Measurements from ENCODE around the gene ARHGAP11A.

The ARHGAP11A gene

GRCh38 chr15:32656091-32656490 lies 40.8 kb downstream of the ARHGAP11A start:
- no peak for DNase-seq (ENCODE audit: low read depth)

GRCh38 chr15:32656496-32656895 lies 41.2 kb downstream of the ARHGAP11A start:
- no peak for DNase-seq (ENCODE audit: low read depth)

GRCh38 chr15:32657198-32657883 lies 42.0 kb downstream of the ARHGAP11A start:
- DNase-seq (ENCODE audit: low read depth), result no peak

- DNase-seq (ENCODE audit: low read depth), result no peak
Measured at GRCh38 chr15:32657941-32658340, 42.6 kb downstream of the ARHGAP11A start.

- DNase-seq (ENCODE audit: low read depth), result no peak
Measured at GRCh38 chr15:32659340-32660155, 44.2 kb downstream of the ARHGAP11A start.

- DNase-seq (ENCODE audit: low read depth), result no peak
Measured at GRCh38 chr15:32663671-32664070, 48.4 kb downstream of the ARHGAP11A start.

GRCh38 chr15:32664796-32665195 lies 49.5 kb downstream of the ARHGAP11A start:
- no peak for DNase-seq (ENCODE audit: low read depth)

- DNase-seq (ENCODE audit: low read depth), result no peak
Measured at GRCh38 chr15:32667321-32667720, 52.0 kb downstream of the ARHGAP11A start.

GRCh38 chr15:32668942-32669341 lies 53.6 kb downstream of the ARHGAP11A start:
- DNase-seq (ENCODE audit: low read depth), result no peak

GRCh38 chr15:32669896-32670611 lies 54.8 kb downstream of the ARHGAP11A start:
- DNase-seq (ENCODE audit: low read depth), result no peak

- DNase-seq (ENCODE audit: low read depth), result no peak
Measured at GRCh38 chr15:32670623-32671022, 55.3 kb downstream of the ARHGAP11A start.

GRCh38 chr15:32671339-32672325 lies 56.3 kb downstream of the ARHGAP11A start:
- DNase-seq (ENCODE audit: low read depth), result no peak

- DNase-seq (ENCODE audit: low read depth), result no peak
Measured at GRCh38 chr15:32674681-32675080, 59.4 kb downstream of the ARHGAP11A start.

GRCh38 chr15:32675466-32675865 lies 60.2 kb downstream of the ARHGAP11A start:
- no peak for DNase-seq (ENCODE audit: low read depth)

- no peak for DNase-seq (ENCODE audit: low read depth)
Measured at GRCh38 chr15:32676169-32676568, 60.9 kb downstream of the ARHGAP11A start.

- no peak for DNase-seq (ENCODE audit: low read depth)
Measured at GRCh38 chr15:32677238-32677750, 62.0 kb downstream of the ARHGAP11A start.

- DNase-seq (ENCODE audit: low read depth), result no peak
Measured at GRCh38 chr15:32679298-32679690, 64.0 kb downstream of the ARHGAP11A start.

- no peak for DNase-seq (ENCODE audit: low read depth)
Measured at GRCh38 chr15:32682569-32682968, 67.3 kb downstream of the ARHGAP11A start.

GRCh38 chr15:32682977-32683630 lies 67.8 kb downstream of the ARHGAP11A start:
- no peak for DNase-seq (ENCODE audit: low read depth)

- no peak for DNase-seq (ENCODE audit: low read depth)
Measured at GRCh38 chr15:32683906-32684584, 68.7 kb downstream of the ARHGAP11A start.

All from activated T-helper 9 cell treated with anti-CD3 and anti-CD28 coated beads, Interleukin-2, amount 50 U/mL, for 16 hours (primary cell).